Loucy (cell line): Measurements from ENCODE around the gene XAB2.

Experiments
- CTCF ChIP-seq: fragments of 200-600 bp; sonication (generic); conservative IDR thresholded peaks from 2 replicates; pipeline ENCODE4 v1.5.1; 2014; ENCODE audit warnings: mild to moderate bottlenecking, antibody characterized with exemption, low read length
- EZH2phosphoT487 ChIP-seq: fragments of 200-600 bp; IDR thresholded peaks from 2 replicates; pipeline ENCODE4 v1.6.1; 2018; ENCODE audit warnings: antibody characterized with exemption, mild to moderate bottlenecking, moderate library complexity, borderline replicate concordance

- TF ChIP-seq CTCF (no peak), EZH2phosphoT487 (no peak)
Observed at GRCh38 chr19:7606289-7606688, 23.1 kb downstream of the XAB2 start.
